ENCODE results near the gene FOXP2. TPM values are rescaled to one million over a fixed set of nuclear protein-coding genes. Genes with fewer than 3 reads are reported as not detected.

Gene FOXP2
- total and polyA plus RNA-seq, 10 donors, result 0.09 to 5.9 (median 1.3) TPM

DNA sequence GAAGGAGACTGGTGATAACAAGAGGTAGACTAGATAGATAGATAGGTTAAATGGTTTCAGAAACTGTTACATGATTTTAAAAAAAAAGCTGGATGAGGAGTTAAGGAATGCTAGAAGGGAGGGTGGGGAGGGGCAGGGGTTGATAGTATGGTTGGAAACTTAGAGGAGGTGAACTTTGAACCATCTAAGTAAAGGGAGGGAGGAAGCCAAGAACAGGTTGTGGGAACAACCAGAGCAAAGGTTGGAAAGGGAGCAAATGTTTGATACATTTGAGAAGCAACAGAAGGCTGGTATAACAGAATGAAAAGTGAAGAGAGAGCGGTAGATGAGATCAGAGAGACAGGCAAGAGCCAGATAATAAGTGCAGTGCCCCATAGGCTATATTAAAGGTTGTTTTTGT, 224.8 kb downstream of the FOXP2 start:
- H3K36me3 ChIP-seq, result no peaks in the 10 kb centered on the region
- H3K27ac ChIP-seq, result no peak overlapping the region
- no peaks in the 10 kb centered on the region for H3K4me1 ChIP-seq
- TF ChIP-seq POLR2AphosphoS5 (IDR thresholded peaks at IDR 0.05) (no peak), POLR2A (IDR thresholded peaks at IDR 0.05) (no peak)
- TF ChIP-seq, protein P1, sequence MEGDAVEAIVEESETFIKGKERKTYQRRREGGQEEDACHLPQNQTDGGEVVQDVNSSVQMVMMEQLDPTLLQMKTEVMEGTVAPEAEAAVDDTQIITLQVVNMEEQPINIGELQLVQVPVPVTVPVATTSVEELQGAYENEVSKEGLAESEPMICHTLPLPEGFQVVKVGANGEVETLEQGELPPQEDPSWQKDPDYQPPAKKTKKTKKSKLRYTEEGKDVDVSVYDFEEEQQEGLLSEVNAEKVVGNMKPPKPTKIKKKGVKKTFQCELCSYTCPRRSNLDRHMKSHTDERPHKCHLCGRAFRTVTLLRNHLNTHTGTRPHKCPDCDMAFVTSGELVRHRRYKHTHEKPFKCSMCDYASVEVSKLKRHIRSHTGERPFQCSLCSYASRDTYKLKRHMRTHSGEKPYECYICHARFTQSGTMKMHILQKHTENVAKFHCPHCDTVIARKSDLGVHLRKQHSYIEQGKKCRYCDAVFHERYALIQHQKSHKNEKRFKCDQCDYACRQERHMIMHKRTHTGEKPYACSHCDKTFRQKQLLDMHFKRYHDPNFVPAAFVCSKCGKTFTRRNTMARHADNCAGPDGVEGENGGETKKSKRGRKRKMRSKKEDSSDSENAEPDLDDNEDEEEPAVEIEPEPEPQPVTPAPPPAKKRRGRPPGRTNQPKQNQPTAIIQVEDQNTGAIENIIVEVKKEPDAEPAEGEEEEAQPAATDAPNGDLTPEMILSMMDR (IDR thresholded peaks at IDR 0.05 in 8 of 11, conservative IDR thresholded peaks at IDR 0.05 in 3 of 11), result no peak
- intact Hi-C loops (cut with DNase I; ENCODE audit: low total_unique reads), result no loop called here
- 87 to 96% (median 93%) methylated on average over 1 of the region's 1 CpG for WGBS, 5 donors
- H3K27me3 ChIP-seq (replicated peaks in 1 of 7), result no peaks in the 10 kb centered on the region
- H3K4me3 ChIP-seq, result no peak overlapping the region
- DNase-seq, result no peak
- no peaks in the 10 kb centered on the region for H3K9me3 ChIP-seq

DNA sequence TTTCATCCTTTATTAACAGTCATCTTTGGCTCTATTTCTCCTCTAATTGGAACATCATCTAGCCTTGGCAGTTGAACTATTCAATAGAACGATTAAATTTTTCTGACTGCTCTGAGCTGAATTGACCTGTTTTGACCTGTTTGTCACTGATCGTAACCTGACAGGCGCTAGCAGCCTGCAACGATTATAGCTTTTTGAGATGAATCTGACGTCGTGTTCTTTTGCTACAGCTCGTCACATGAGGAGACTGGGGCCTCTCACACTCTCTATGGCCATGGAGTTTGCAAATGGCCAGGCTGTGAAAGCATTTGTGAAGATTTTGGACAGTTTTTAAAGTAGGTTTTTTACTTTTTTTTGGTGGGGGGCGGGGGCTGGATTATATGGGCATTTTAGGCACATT, 229.8 kb downstream of the FOXP2 start:
- Histone ChIP-seq H3K9me3 (no peaks in the 10 kb centered on the region), H3K27ac (no peak overlapping the region), H3K4me3 (no peak overlapping the region), H3K4me1 (no peaks in the 10 kb centered on the region), H3K27me3 (replicated peaks in 1 of 7) (no peaks in the 10 kb centered on the region), H3K36me3 (no peaks in the 10 kb centered on the region)
- intact Hi-C loops (cut with DNase I; ENCODE audit: low total_unique reads), result no loop called here
- 80 to 87% (median 84%) methylated on average over 8 of the region's 8 CpGs for WGBS, 5 donors
- no peak for DNase-seq
- TF ChIP-seq, protein P1 (IDR thresholded peaks at IDR 0.05 in 8 of 11, conservative IDR thresholded peaks at IDR 0.05 in 3 of 11), result no peak
- TF ChIP-seq POLR2A (IDR thresholded peaks at IDR 0.05), result no peak

DNA sequence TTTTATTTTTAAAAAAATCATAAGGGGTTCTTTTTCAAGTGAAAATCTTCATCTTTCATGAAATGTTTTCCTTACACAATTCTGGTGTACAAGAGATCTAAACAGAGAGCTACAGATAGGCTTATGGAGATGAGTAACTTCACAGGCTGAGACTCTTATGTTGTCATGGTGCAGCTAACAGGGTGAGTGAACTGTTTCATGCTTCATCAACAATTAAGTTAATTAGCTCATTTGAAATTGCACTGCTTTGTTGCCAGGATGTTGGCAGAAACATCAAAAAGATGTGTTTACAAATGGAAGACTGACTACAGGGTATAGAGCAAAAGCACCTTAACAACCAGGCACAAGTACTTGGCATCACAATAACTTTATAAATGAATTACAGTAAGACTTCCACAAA, 230.8 kb downstream of the FOXP2 start:
- H3K9me3 ChIP-seq, result no peaks in the 10 kb centered on the region
- H3K4me1 ChIP-seq, result no peaks in the 10 kb centered on the region
- no peaks in the 10 kb centered on the region for H3K36me3 ChIP-seq
- TF ChIP-seq, protein P1 (IDR thresholded peaks at IDR 0.05 in 8 of 11, conservative IDR thresholded peaks at IDR 0.05 in 3 of 11), result no peak
- TF ChIP-seq POLR2AphosphoS5 (IDR thresholded peaks at IDR 0.05), result no peak
- no peak for TF ChIP-seq POLR2A (IDR thresholded peaks at IDR 0.05)
- H3K27ac ChIP-seq, result no peak overlapping the region
- DNase-seq, result no peak
- H3K4me3 ChIP-seq, result no peak overlapping the region
- intact Hi-C loops (cut with DNase I; ENCODE audit: low total_unique reads), result no loop called here
- no peaks in the 10 kb centered on the region for H3K27me3 ChIP-seq (replicated peaks in 1 of 7)

DNA sequence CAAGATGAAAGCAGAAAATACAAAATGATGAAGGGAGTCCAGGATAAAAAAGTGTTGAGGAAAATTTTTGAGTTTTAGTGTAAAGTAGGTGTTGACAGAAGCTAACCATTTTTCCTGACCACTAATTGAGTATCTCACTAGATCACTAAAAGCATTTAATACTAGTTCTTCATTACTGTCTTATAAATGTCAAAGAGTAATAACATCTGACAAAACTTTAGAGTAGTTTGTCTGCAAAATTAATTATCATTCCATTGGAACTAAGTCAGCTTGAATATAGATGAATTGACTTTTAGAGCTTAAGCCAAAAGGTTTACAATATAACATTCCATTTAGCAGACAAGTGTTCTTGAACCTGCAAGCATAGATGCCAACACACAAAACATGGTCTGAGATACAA, 232.9 kb downstream of the FOXP2 start:
- no peaks in the 10 kb centered on the region for H3K4me1 ChIP-seq
- no peak for DNase-seq
- no peaks in the 10 kb centered on the region for H3K36me3 ChIP-seq
- H3K9me3 ChIP-seq, result no peaks in the 10 kb centered on the region
- intact Hi-C loops (cut with DNase I; ENCODE audit: low total_unique reads), result no loop called here
- H3K4me3 ChIP-seq, result no peak overlapping the region
- H3K27ac ChIP-seq, result no peak overlapping the region
- no peaks in the 10 kb centered on the region for H3K27me3 ChIP-seq (replicated peaks in 1 of 7)
- TF ChIP-seq POLR2AphosphoS5 (IDR thresholded peaks at IDR 0.05) (no peak), POLR2A (IDR thresholded peaks at IDR 0.05) (no peak)
- TF ChIP-seq, protein P1 (IDR thresholded peaks at IDR 0.05 in 8 of 11, conservative IDR thresholded peaks at IDR 0.05 in 3 of 11), result no peak
